GM12878 (cell line): Measurements from ENCODE around the gene RAB4B. TPM values are rescaled to one million over a fixed set of nuclear protein-coding genes. Genes with fewer than 3 reads are reported as not detected.

Experiments used
- ATAC-seq: fragments of 200-7000 bp; cut with Tn5 transposase; 3 replicates; pipeline ENCODE4 v1.9.1; 2020; ENCODE audit warnings: mild to moderate bottlenecking, moderate library complexity
- BruUV-seq: library from RNA; stranded (reverse); fragments of 400-500 nt; replicated peaks from 2 replicates; lab custom pipeline; 2021; lab: Mats Ljungman, UMichigan
- CTCF ChIA-PET: fragments of 300-600 bp; sonication (Branson Sonifier 250); formaldehyde crosslinking; extraction: SDS; loops from one replicate; lab custom pipeline; 2021; ENCODE audit warnings: inconsistent platforms; lab: Yijun Ruan, JAX
- POLR2A ChIA-PET: fragments of 350-600 bp; formaldehyde crosslinking; extraction: SDS; loops from one replicate; lab custom pipeline; 2021; ENCODE audit warnings: inconsistent platforms; lab: Charles Lee
- RAD21 ChIA-PET: fragments of 300-600 bp; sonication (Branson Sonifier 250); formaldehyde crosslinking; loops from one replicate; lab custom pipeline; 2023; ENCODE audit warnings: antibody characterized with exemption; ENCODE audit not compliant: unreplicated experiment; lab: Charles Lee
- SMC1A ChIA-PET: fragments of 300-600 bp; sonication (Branson Sonifier 250); formaldehyde crosslinking; loops from one replicate; lab custom pipeline; 2023; ENCODE audit not compliant: unreplicated experiment, uncharacterized antibody; lab: Charles Lee
- DNase-seq: peaks from one replicate; pipeline ENCODE4 v3.0.0-alpha.2; 2011; ENCODE audit warnings: low read depth, low spot score
- FAIRE-seq: peaks from 3 replicates; lab custom pipeline; 2011; peaks lifted over from hg19 to GRCh38; lab: Jason Lieb, UNC
- H2AFZ ChIP-seq: 2 replicates; pipeline ENCODE4 v1.6.0; 2011; ENCODE audit warnings: low read depth, low read length, control low read depth; ENCODE audit not compliant: control insufficient read depth
- H3K27ac ChIP-seq: 2 replicates; pipeline ENCODE4 v1.5.1; 2011; ENCODE audit warnings: control low read depth; ENCODE audit not compliant: control insufficient read depth, insufficient read depth
- H3K27me3 ChIP-seq, 2 experiments: replicated peaks in 1 of 2; 2 replicates each; pipeline versions ENCODE4 v1.6.0 to v1.6.1; 2011; ENCODE audit warnings: low read length in 1 of 2; ENCODE audit not compliant: control insufficient read depth in 2 of 2, insufficient read depth in 2 of 2
- H3K36me3 ChIP-seq, 2 experiments: 2 replicates each; pipeline ENCODE4 v1.5.1; 2011; ENCODE audit warnings: low read length in 1 of 2; ENCODE audit not compliant: control insufficient read depth in 2 of 2, insufficient read depth in 2 of 2
- H3K4me1 ChIP-seq: 2 replicates; pipeline ENCODE4 v1.6.1; 2011; ENCODE audit warnings: mild to moderate bottlenecking, low read length, moderate library complexity, mixed read lengths; ENCODE audit not compliant: control insufficient read depth, insufficient read depth
- H3K4me2 ChIP-seq: 2 replicates; pipeline ENCODE4 v1.6.0; 2011; ENCODE audit warnings: control low read depth; ENCODE audit not compliant: control insufficient read depth, insufficient read depth
- H3K4me3 ChIP-seq: fragments of 200-600 bp; sonication (generic); 2 replicates; pipeline ENCODE4 v1.5.1; 2016
- H3K79me2 ChIP-seq: 2 replicates; pipeline ENCODE4 v1.6.0; 2011; ENCODE audit warnings: low read length; ENCODE audit not compliant: control insufficient read depth, insufficient read depth
- H3K9ac ChIP-seq: 2 replicates; pipeline ENCODE4 v1.8.0; 2011; ENCODE audit warnings: low read length, control low read depth, mixed read lengths; ENCODE audit not compliant: control insufficient read depth, insufficient read depth
- H3K9me3 ChIP-seq: replicated peaks from 3 replicates; pipeline ENCODE4 v1.5.1; 2011; ENCODE audit warnings: mild to moderate bottlenecking, low read length; ENCODE audit not compliant: control insufficient read depth, insufficient read depth
- H4K20me1 ChIP-seq: 2 replicates; pipeline ENCODE4 v1.6.0; 2011; ENCODE audit not compliant: control insufficient read depth, insufficient read depth
- EZH2 ChIP-seq: IDR thresholded peaks from 2 replicates; pipeline ENCODE4 v1.6.1; 2012; ENCODE audit warnings: low read depth, mild to moderate bottlenecking, control low read depth, inconsistent platforms, low read length, borderline replicate concordance; ENCODE audit not compliant: control insufficient read depth
- FOXM1 ChIP-seq: IDR thresholded peaks from 2 replicates; pipeline ENCODE4 v1.6.1; 2012; ENCODE audit warnings: low read depth, mild to moderate bottlenecking, inconsistent platforms, low read length, moderate library complexity
- HDAC2 ChIP-seq: fragments of 200-600 bp; sonication (generic); IDR thresholded peaks from 2 replicates; pipeline ENCODE4 v1.6.1; 2017
- IRF4 ChIP-seq: IDR thresholded peaks from 2 replicates; pipeline ENCODE4 v1.6.1; 2011; ENCODE audit warnings: low read depth, low read length
- MLLT1 ChIP-seq: fragments of 450-650 bp; IDR thresholded peaks from 2 replicates; pipeline ENCODE4 v1.6.1; 2016; ENCODE audit warnings: mild to moderate bottlenecking
- NFIC ChIP-seq: IDR thresholded peaks from 2 replicates; pipeline ENCODE4 v1.6.1; 2012; ENCODE audit warnings: low read depth, mild to moderate bottlenecking, inconsistent platforms, low read length, moderate library complexity
- NFYB ChIP-seq: IDR thresholded peaks from 2 replicates; pipeline ENCODE4 v1.6.1; 2011; ENCODE audit warnings: low read depth, mild to moderate bottlenecking, low read length, improper control_type of control experiment, moderate library complexity; ENCODE audit not compliant: insufficient read depth
- PAX5 ChIP-seq: IDR thresholded peaks from 2 replicates; pipeline ENCODE4 v1.6.1; 2011; ENCODE audit warnings: low read depth, low read length, borderline replicate concordance
- POLR2A ChIP-seq: IDR thresholded peaks from 2 replicates; pipeline ENCODE4 v1.6.1; 2011; ENCODE audit warnings: low read depth, mild to moderate bottlenecking, low read length
- RELA ChIP-seq: fragments of 450-650 bp; IDR thresholded peaks from 2 replicates; pipeline ENCODE4 v1.8.0; 2014; ENCODE audit warnings: borderline replicate concordance; ENCODE audit not compliant: partially characterized antibody
- WRNIP1 ChIP-seq: IDR thresholded peaks from 2 replicates; pipeline ENCODE4 v1.6.1; 2011; ENCODE audit warnings: low read depth, low read length, improper control_type of control experiment, borderline replicate concordance
- WGBS: methylation state at CpG from one replicate; pipeline ENCODE4 v1.1.6; 2016; ENCODE audit warnings: low lambda C conversion rate; ENCODE audit not compliant: insufficient replicate concordance, insufficient coverage; ENCODE audit errors: missing lambda C conversion rate; 5-methylcytosine and 5-hydroxymethylcytosine counted together
- in situ Hi-C: fragments of 300-500 bp; cut with MboI; formaldehyde crosslinking; loops from 9 replicates; pipeline ENCODE4 v1.14.3; 2018; ENCODE audit warnings: mixed read lengths
- intact Hi-C: fragments of 100-400 bp; cut with micrococcal nuclease; formaldehyde crosslinking; loops from one replicate; pipeline ENCODE4 v1.14.2; 2022; ENCODE audit not compliant: unreplicated experiment
- polyA plus RNA-seq, 11 experiments: library from polyadenylated mRNA; depleted of rRNA in 4 of 11; unstranded in 6 of 11; stranded (reverse) in 5 of 11; fragments of >200 nt; fragmentation: Nextera tagmentation in 4 of 11; fragmentation: Illumina TruSeq in 1 of 11; extraction: Ambion mirVana in 4 of 11; extraction: Trizol in 1 of 11; gene quantifications; 1 replicate in 1 of 11; 2 replicates in 10 of 11; pipeline versions ENCODE4 v1.2.1 to v1.2.3, GENCODE V29; 2011 to 2016; ENCODE audit warnings: inconsistent platforms in 2 of 11, missing spikeins in 2 of 11, low read depth in 1 of 11
- total RNA-seq, 4 experiments: library from RNA; depleted of rRNA in 3 of 4; stranded (reverse); fragments of >200 nt in 3 of 4; fragmentation: Illumina TruSeq in 1 of 4; extraction: Trizol in 1 of 4; gene quantifications; 2 replicates each; pipeline versions ENCODE4 v1.2.1 to v1.2.3, GENCODE V29; 2013 to 2021

Gene RAB4B
- total and polyA plus RNA-seq, 10 of the 15 experiments (the other 5 are each of a cell fraction or from before 2014, with no cell fraction given) = 0.60 to 51.5 (median 27.7) TPM

DNA sequence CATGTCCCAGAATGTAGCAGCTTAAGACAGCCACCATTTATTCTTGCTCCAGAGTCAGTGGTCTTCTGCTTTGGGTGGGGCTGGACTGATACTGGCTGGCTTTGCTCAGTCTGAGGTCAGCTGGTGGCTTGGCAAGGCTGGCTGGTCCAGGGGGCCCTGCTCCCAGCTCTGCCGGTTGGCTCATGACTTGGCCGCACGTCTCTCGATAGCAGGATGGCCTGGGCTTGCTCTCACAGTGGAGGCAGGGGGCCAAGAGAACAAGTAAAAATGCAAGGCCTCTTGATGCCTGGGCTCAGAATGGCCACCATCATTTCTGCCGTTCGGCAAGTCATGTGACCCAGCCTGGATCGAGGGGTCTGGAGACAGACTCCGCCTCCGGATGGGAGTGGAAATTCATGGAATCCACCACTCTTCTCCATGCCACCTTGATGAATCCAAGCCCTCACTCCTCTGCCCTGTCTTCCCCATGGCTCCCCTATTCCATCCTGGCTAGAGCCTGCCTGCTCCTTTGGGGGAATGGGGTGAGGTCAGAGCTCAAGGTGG, 40.9 kb upstream of the RAB4B start:
- intact Hi-C loops = no loop called here
- WGBS = 95% methylated on average over 9 of the region's 9 CpGs
- in situ Hi-C loops = no loop called here
- Histone ChIP-seq H3K9me3 (no peaks in the 10 kb centered on the region), H3K9ac (no peak overlapping the region), H3K4me3 (no peak overlapping the region), H3K27ac (no peak overlapping the region), H3K4me2 (no peak overlapping the region), H4K20me1 (no peaks in the 10 kb centered on the region), H3K4me1 (no peaks in the 10 kb centered on the region), H3K79me2 (no peaks in the 10 kb centered on the region), H3K27me3 (no peaks in the 10 kb centered on the region), H2AFZ (no peak overlapping the region), H3K36me3 (peaks cover 0 to 1% of the 10 kb centered on the region in 2 experiments; a peak in 3 of 4 replicates)
- no TSS peak for BruUV-seq
- FAIRE-seq = no peak
- no peak for TF ChIP-seq IRF4
- 0 out of 2 replicates have a peak, but pooled peaks have one; percentile 16 for TF ChIP-seq POLR2A
- TF ChIP-seq EZH2 = no peak
- TF ChIP-seq HDAC2 = no peak
- POLR2A ChIA-PET = no interaction called here
- no peak for ATAC-seq
- no peak for DNase-seq
- RAD21 ChIA-PET = no interaction called here
- SMC1A ChIA-PET = no interaction called here
- CTCF ChIA-PET = no interaction called here

DNA sequence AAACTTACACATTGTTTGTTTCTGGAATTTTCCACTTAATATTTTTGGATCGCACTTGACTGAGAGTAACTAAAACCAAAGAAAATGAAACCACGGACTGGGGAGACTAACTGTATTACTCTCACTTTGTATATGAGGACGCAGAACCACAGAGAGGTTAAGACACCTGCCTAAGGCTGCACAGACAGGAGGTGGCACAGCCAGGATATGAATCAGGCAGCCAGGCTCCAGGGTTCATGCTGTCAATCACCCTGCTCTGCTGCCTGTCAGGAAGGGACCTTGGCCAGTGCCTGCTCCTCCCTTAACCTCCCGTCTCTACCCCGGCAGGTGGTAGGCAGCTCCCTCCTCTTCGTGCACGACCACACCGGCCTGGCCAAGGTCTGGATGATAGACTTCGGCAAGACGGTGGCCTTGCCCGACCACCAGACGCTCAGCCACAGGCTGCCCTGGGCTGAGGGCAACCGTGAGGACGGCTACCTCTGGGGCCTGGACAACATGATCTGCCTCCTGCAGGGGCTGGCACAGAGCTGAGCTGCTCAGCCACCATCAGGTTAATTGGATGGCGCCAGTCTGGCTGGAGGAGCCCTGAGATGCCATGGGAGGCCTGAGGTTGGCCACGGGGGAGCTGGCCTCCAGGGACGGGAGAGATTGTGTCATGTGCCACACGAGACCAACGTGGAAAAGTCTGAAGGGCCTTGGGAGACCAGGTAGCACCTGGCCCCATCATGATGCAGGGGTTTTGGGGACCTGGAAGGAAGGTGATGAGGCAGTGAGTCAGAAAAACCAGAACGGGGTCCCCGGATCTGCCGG, 38.8 kb upstream of the RAB4B start:
- DNase-seq (no peak), ATAC-seq (no peak), FAIRE-seq (no peak)
- RAD21 ChIA-PET = no interaction called here
- no peak overlapping the region for H3K27ac ChIP-seq
- CTCF ChIA-PET = no interaction called here
- no peaks in the 10 kb centered on the region for H3K9me3 ChIP-seq
- no peaks in the 10 kb centered on the region for H3K4me1 ChIP-seq
- H3K36me3 ChIP-seq = peaks cover 0 to 1% of the 10 kb centered on the region in 2 experiments; a peak in 3 of 4 replicates
- WGBS = 78% methylated on average over 22 of the region's 22 CpGs
- TF ChIP-seq MLLT1 (no peak), NFIC (no peak), WRNIP1 (no peak), EZH2 (no peak), RELA (no peak), PAX5 (no peak), FOXM1 (no peak), NFYB (no peak)
- POLR2A ChIA-PET = no interaction called here
- no peaks in the 10 kb centered on the region for H3K27me3 ChIP-seq
- H3K4me3 ChIP-seq = no peak overlapping the region
- H2AFZ ChIP-seq = no peak overlapping the region
- H3K9ac ChIP-seq = no peak overlapping the region
- H4K20me1 ChIP-seq = no peaks in the 10 kb centered on the region
- no peak overlapping the region for H3K4me2 ChIP-seq
- H3K79me2 ChIP-seq = no peaks in the 10 kb centered on the region
- BruUV-seq = no TSS peak
- intact Hi-C loops = no loop called here
- SMC1A ChIA-PET = interaction anchor here (0.6 kb wide), 1 partner anchor 81 kb away, joined by 3 read pairs; no protein-coding TSS in a partner anchor
- in situ Hi-C loops = no loop called here
